Calu3 (cell line): ENCODE data around the gene MIPOL1. TPM values are rescaled to one million over a fixed set of nuclear protein-coding genes. Genes with fewer than 3 reads are reported as not detected.

Experiments
- BruUV-seq: library from RNA; stranded (reverse); fragments of 400-500 nt; replicated peaks from 2 replicates; lab custom pipeline; 2021; lab: Mats Ljungman, UMichigan
- CTCF ChIA-PET: fragments of 300-600 bp; sonication (Branson Sonifier 250); formaldehyde crosslinking; loops from one replicate; lab custom pipeline; 2022; ENCODE audit warnings: antibody characterized with exemption; lab: Charles Lee
- DNase-seq: peaks from one replicate; pipeline ENCODE4 v3.0.0; 2022
- H3K27ac Mint-ChIP-seq: one replicate; pipeline ENCODE4 v1.8.0; 2022; ENCODE audit warnings: mixed read lengths; ENCODE audit not compliant: unreplicated experiment
- H3K27me3 Mint-ChIP-seq: one replicate; pipeline ENCODE4 v1.8.0; 2022; ENCODE audit warnings: mixed read lengths; ENCODE audit not compliant: unreplicated experiment
- H3K36me3 Mint-ChIP-seq: one replicate; pipeline ENCODE4 v1.8.0; 2022; ENCODE audit warnings: mild to moderate bottlenecking, moderate library complexity, mixed read lengths; ENCODE audit not compliant: insufficient read depth, unreplicated experiment
- H3K4me1 Mint-ChIP-seq: one replicate; pipeline ENCODE4 v1.8.0; 2022; ENCODE audit warnings: mild to moderate bottlenecking, low read depth, mixed read lengths; ENCODE audit not compliant: unreplicated experiment
- H3K4me3 Mint-ChIP-seq: one replicate; pipeline ENCODE4 v1.8.0; 2022; ENCODE audit warnings: mild to moderate bottlenecking, low read depth, moderate library complexity, mixed read lengths; ENCODE audit not compliant: unreplicated experiment
- H3K9me3 Mint-ChIP-seq: one replicate; pipeline ENCODE4 v1.8.0; 2022; ENCODE audit warnings: low read depth, mixed read lengths; ENCODE audit not compliant: unreplicated experiment
- CTCF ChIP-seq: fragments of 200-600 bp; IDR thresholded peaks from one replicate; pipeline ENCODE4 v1.8.0; 2022; ENCODE audit warnings: antibody characterized with exemption; ENCODE audit not compliant: unreplicated experiment
- intact Hi-C: fragments of 100-400 bp; cut with micrococcal nuclease; formaldehyde crosslinking; loops from one replicate; pipeline ENCODE4 v1.10.0; 2022; ENCODE audit not compliant: unreplicated experiment
- total RNA-seq: library from RNA; stranded (reverse); gene quantifications from 2 replicates; pipeline ENCODE4 v1.2.3, GENCODE V29; 2022

Gene MIPOL1
- total RNA-seq, 1 experiment from 2014 or later = 27.2 TPM

- Mint-ChIP-seq H3K27ac (peak overlapping the region; percentile 85), H3K4me3 (peak overlapping the region; percentile 86), H3K4me1 (peaks cover 28% of the 10 kb centered on the region), H3K27me3 (no peaks in the 10 kb centered on the region), H3K36me3 (peaks cover 67% of the 10 kb centered on the region), H3K9me3 (no peaks in the 10 kb centered on the region)
- CTCF ChIA-PET = interaction anchor here (1.3 kb wide), 1 partner anchor 11 kb away, joined by 3 read pairs; the partner anchor contains the start of gene TTC6
- BruUV-seq = no TSS peak
- no peak for TF ChIP-seq CTCF
- DNase-seq = peak; percentile 51
- intact Hi-C loops = loop anchor here (5.0 kb wide), 2 partner anchors 37 to 132 kb away; no protein-coding TSS in a partner anchor
Measured at GRCh38 chr14:37584211-37585100, 386.7 kb downstream of the MIPOL1 start.

DNA sequence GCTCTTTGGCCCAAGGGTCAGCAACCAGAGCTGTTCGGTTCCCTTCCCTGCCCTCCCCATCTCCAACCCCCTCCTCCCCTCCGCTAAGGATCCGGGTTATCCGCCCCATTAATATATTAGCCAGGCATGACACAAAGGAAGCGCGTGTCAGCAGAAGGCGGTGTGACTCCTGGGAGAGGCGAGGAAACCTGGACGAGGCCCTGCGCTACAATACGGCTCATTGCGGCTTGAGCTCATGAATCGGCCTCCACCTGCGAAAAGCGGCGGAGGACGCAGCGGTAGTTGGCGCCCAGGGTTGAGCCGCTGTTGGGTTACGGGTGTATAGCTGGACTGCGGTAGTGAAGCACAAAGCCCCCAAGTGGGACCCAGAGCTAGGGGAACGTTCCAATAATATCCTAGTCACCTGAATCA is 387.4 kb downstream of the MIPOL1 start:
- TSS peak; percentile 57 for BruUV-seq
- CTCF ChIA-PET = interaction anchor here (1.3 kb wide), 1 partner anchor 11 kb away, joined by 3 read pairs; the partner anchor contains the start of gene TTC6
- peak overlapping the region; percentile 85 for H3K27ac Mint-ChIP-seq
- peaks cover 21% of the 10 kb centered on the region for H3K4me1 Mint-ChIP-seq
- H3K36me3 Mint-ChIP-seq = peaks cover 72% of the 10 kb centered on the region
- no peaks in the 10 kb centered on the region for H3K9me3 Mint-ChIP-seq
- peak overlapping the region; percentile 86 for H3K4me3 Mint-ChIP-seq
- TF ChIP-seq CTCF = no peak
- DNase-seq = peak; percentile 60
- H3K27me3 Mint-ChIP-seq = no peaks in the 10 kb centered on the region
- intact Hi-C loops = no loop called here

DNA sequence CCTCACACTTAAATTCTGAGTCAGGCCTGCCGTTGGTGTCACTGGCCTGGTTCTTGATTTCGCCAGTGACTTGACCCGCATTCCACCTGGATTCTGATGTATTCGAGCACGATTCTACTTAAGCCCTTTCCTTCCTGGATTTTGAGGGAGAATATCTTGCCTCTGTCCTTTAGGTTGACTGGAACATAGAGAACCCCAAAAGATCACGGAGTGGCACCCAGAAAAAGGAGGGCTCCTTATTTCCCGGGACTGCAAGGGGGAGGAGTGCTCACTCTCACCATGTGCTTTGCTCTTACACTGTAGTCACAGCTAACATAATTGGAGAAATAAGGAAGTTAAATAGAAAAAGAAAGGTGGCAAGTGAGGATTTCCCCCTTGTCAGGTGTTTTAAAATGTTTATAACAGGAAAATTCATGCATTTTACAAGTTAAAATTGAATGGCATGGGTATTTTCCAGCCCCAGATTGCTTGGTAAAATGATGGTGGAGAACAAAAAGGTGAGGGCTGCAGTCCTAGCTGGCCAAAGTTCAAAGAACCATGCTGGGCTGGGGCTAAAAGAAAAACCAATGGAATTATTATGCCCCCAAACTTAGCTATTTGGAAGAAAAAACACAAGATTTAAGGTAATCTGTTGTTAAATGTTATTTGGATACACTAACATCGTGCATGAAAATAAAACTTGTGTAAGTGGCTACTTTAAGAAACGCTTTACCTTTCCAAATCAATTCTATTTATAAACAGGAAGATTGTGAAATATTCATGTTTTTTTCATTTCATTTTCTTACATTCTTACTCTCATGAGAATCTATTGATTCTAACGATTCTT is 388.4 kb downstream of the MIPOL1 start:
- H3K4me3 Mint-ChIP-seq = peak overlapping the region; percentile 86
- TF ChIP-seq CTCF = no peak
- CTCF ChIA-PET = interaction anchor here (1.3 to 1.4 kb wide), 2 partner anchors 9 to 19 kb away, joined by 3 read pairs; partner anchors contain the start of gene TTC6
- H3K4me1 Mint-ChIP-seq = peaks cover 15% of the 10 kb centered on the region
- no peaks in the 10 kb centered on the region for H3K27me3 Mint-ChIP-seq
- intact Hi-C loops = no loop called here
- no TSS peak for BruUV-seq
- DNase-seq = no peak
- peaks cover 79% of the 10 kb centered on the region for H3K36me3 Mint-ChIP-seq
- peak overlapping the region; percentile 85 for H3K27ac Mint-ChIP-seq
- H3K9me3 Mint-ChIP-seq = no peaks in the 10 kb centered on the region

GRCh38 chr14:37586797-37587130 is 389.0 kb downstream of the MIPOL1 start:
- Mint-ChIP-seq H3K36me3 (peaks cover 85% of the 10 kb centered on the region), H3K9me3 (no peaks in the 10 kb centered on the region), H3K27me3 (no peaks in the 10 kb centered on the region), H3K4me3 (no peak overlapping the region), H3K27ac (peak overlapping the region; percentile 85), H3K4me1 (peaks cover 9% of the 10 kb centered on the region)
- CTCF ChIA-PET = interaction anchor here (0.6 to 1.4 kb wide), 2 partner anchors 10 to 20 kb away, joined by 3 to 4 read pairs; no protein-coding TSS in a partner anchor
- TF ChIP-seq CTCF = no peak
- no TSS peak for BruUV-seq
- intact Hi-C loops = no loop called here
- DNase-seq = no peak
